ENCODE data around the gene DNAJC16.

GRCh38 chr1:15492596-15492995, 34.1 kb upstream of the DNAJC16 start:
- TF ChIP-seq, protein P1, sequence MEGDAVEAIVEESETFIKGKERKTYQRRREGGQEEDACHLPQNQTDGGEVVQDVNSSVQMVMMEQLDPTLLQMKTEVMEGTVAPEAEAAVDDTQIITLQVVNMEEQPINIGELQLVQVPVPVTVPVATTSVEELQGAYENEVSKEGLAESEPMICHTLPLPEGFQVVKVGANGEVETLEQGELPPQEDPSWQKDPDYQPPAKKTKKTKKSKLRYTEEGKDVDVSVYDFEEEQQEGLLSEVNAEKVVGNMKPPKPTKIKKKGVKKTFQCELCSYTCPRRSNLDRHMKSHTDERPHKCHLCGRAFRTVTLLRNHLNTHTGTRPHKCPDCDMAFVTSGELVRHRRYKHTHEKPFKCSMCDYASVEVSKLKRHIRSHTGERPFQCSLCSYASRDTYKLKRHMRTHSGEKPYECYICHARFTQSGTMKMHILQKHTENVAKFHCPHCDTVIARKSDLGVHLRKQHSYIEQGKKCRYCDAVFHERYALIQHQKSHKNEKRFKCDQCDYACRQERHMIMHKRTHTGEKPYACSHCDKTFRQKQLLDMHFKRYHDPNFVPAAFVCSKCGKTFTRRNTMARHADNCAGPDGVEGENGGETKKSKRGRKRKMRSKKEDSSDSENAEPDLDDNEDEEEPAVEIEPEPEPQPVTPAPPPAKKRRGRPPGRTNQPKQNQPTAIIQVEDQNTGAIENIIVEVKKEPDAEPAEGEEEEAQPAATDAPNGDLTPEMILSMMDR (IDR thresholded peaks at IDR 0.05), result no peak
- TF ChIP-seq POLR2A (IDR thresholded peaks at IDR 0.05), result no peak

Measured in esophagus squamous epithelium (tissue), 4 donors.